Posterior vena cava (tissue), 2 donors: ENCODE results near the gene PTGFR. TPM values are rescaled to one million over a fixed set of nuclear protein-coding genes. Genes with fewer than 3 reads are reported as not detected.

Source experiments
- DNase-seq: peaks from one replicate; pipeline ENCODE4 v3.0.0-alpha.2; 2020; ENCODE audit warnings: low spot score
- intact Hi-C, 2 donors: fragments of 100-400 bp; cut with DNase I; formaldehyde crosslinking; loops; one replicate each; pipeline versions ENCODE4 v1.14.1 to v1.14.2; 2022 to 2023
- total RNA-seq, 2 donors: library from RNA; stranded (reverse); fragmentation: NEBNext Ultra II Directional; extraction: Animal tissue kit (Norgen Biotek cat#: 25700); gene quantifications; one replicate each; pipeline ENCODE4 v1.2.1, GENCODE V29; 2021
- donor health status: DM: yes; HTN: yes; CAD: no.
- donor health status: DM: yes; HTN: yes; CAD: no.

Gene PTGFR
- total RNA-seq, 2 donors from 2014 or later: 9.5 to 16.1 TPM

DNA sequence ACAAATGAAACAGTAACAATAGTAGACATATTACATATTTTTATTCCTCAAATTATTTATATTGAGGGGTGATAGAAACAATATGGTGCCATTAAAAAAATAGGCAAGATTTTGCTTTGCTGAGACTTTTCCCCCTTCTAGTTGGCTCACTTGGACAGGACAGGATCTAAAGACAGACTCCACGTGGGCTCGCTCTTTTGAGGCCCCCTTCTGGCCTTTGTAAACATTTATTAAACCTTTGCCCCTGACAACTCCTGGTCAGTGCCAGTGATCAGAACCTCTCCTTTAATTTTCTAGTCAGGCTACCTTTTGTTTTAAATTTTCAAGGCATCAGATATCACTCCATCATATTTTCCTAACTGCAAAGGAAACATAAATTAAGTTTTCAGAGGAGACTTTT, 79.8 kb downstream of the PTGFR start:
- intact Hi-C loops: no loop called here
- DNase-seq: no peak

DNA sequence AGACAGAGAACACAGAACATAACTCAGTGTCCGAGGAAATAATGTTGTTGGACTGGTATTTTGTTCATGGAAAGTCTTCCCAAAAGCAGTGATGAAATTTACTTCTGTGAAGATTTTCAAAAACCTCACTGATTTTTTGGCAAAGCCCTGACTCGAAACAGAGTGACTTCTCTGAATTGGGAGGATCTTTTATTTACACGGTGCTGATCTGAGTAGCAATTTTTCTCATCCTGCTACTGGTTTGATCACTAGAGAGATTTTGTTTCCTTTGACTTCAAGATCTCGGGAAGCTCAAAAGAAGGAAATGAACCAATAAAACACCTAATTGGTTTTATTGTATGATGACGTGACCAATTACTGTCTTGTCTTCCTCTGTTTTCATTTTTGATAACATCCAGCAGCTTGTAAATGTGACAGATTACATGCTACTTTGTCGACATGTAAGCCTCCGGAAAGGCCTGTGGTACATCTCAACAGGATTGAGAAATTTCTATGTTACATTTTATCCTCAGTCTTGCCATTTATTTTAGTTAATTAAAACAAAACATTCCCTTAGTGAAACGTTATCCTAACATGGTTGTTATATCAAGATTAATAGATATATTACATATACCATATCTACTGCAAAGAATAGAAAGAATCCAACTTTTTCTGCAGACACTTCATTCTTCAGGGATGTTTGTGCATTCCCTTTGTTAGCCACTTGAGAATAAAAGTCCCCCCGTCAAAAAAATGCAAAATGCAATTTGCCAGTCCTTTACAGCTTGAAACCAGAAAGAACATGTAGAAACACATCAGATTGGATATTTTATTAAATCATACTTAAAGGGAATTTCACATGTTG, 86.7 kb downstream of the PTGFR start:
- DNase-seq: no peak
- intact Hi-C loops: no loop called here

DNA sequence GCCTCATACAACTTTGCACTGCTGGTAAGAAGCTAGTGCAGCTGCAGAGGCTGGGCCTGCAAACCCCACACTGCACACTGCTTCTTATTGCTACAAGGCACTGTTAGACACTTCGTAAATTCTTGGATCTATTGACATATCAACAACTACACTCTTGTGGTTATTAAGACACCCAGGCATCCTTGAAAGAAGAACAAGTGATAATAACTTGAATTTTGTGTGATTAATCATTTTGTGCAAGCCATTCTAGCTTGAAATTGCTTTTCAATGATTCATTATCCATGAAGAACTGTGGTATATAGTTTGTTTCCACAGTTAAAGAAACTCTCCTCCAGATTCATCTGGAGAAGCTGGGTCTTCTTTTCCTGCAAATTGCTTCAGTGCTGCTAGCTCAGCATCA, 95.8 kb downstream of the PTGFR start:
- DNase-seq: no peak
- intact Hi-C loops: no loop called here

DNA sequence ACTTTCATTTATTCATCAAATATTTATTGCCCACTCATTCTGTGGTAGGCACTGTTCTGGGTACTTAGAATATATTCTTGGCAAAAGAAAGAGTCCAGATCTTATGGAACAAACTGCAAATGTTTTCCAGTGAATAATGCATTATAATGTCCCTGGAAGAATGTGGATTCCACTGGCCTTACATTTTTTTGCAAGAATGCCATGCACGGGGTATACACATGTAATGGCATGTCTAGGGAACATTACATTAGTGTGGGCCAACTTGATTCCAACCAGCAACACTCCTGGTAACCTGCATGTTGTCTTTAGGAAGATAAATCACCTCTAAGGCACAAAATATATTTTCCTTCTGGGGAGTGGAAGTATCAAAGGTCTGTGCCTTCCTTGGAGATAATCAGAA, 96.4 kb downstream of the PTGFR start:
- intact Hi-C loops: no loop called here
- no peak for DNase-seq

Other genes starting within 250 kb of the PTGFR start
- gene IFI44L, start 129.5 kb downstream of the PTGFR start, total RNA-seq: 10 to 100 TPM in 1 of 2 donors, 1 to 10 TPM in 1; 9.9 to 36.4 TPM
- gene IFI44, start 158.9 kb downstream of the PTGFR start, total RNA-seq: 10 to 100 TPM; 32.7 to 51.4 TPM